GM19025 (cell line): ENCODE results near the gene CAMK4.

Experiments
- ATAC-seq: cut with Tn5 transposase; IDR thresholded peaks from one replicate; pipeline ENCODE4 v1.9.1; 2021; ENCODE audit warnings: mild to moderate bottlenecking, low read depth, moderate library complexity; ENCODE audit not compliant: unreplicated experiment

The CAMK4 gene

GRCh38 chr5:111223787-111224560, at the start of gene CAMK4:
TSS of gene CAMK4 (plus strand) at chr5:111224384. CDS start at chr5:111224484, 100 bp downstream.
- peak; percentile 77 for ATAC-seq

GRCh38 chr5:111183064-111183463, 41.1 kb upstream of the CAMK4 start:
- no peak for ATAC-seq

GRCh38 chr5:111187079-111187478, 37.1 kb upstream of the CAMK4 start:
- ATAC-seq, result no peak

GRCh38 chr5:111194053-111194452, 30.1 kb upstream of the CAMK4 start:
- no peak for ATAC-seq

- ATAC-seq, result no peak
Observed at GRCh38 chr5:111194925-111195324, 29.3 kb upstream of the CAMK4 start.

GRCh38 chr5:111197523-111197922, 26.7 kb upstream of the CAMK4 start:
- ATAC-seq, result no peak

- no peak for ATAC-seq
Observed at GRCh38 chr5:111198281-111198966, 25.8 kb upstream of the CAMK4 start.

- no peak for ATAC-seq
Observed at GRCh38 chr5:111200828-111201227, 23.4 kb upstream of the CAMK4 start.

- no peak for ATAC-seq
Observed at GRCh38 chr5:111201705-111202104, 22.5 kb upstream of the CAMK4 start.

- peak; percentile 78 for ATAC-seq
Observed at GRCh38 chr5:111211341-111211740, 12.8 kb upstream of the CAMK4 start.

GRCh38 chr5:111214052-111214742, 10.0 kb upstream of the CAMK4 start:
- ATAC-seq, result no peak

GRCh38 chr5:111215971-111216370, 8.2 kb upstream of the CAMK4 start:
- no peak for ATAC-seq

GRCh38 chr5:111221139-111221538, 3.0 kb upstream of the CAMK4 start:
- no peak for ATAC-seq

GRCh38 chr5:111223101-111223786, 940 bp upstream of the CAMK4 start:
- ATAC-seq, result no peak

- peak; percentile 24 for ATAC-seq
Observed at GRCh38 chr5:111224561-111225345, 569 bp downstream of the CAMK4 start.

- ATAC-seq, result no peak
Observed at GRCh38 chr5:111225926-111226325, 1.7 kb downstream of the CAMK4 start.

- no peak for ATAC-seq
Observed at GRCh38 chr5:111226556-111226955, 2.4 kb downstream of the CAMK4 start.

- no peak for ATAC-seq
Observed at GRCh38 chr5:111227226-111227782, 3.1 kb downstream of the CAMK4 start.

GRCh38 chr5:111227801-111228200, 3.6 kb downstream of the CAMK4 start:
- no peak for ATAC-seq
